ENCODE data around the gene DSCAM. TPM values are rescaled to one million over a fixed set of nuclear protein-coding genes. Genes with fewer than 3 reads are reported as not detected.

DSCAM gene
- polyA plus RNA-seq, 1 experiment = 0.10 TPM

DNA sequence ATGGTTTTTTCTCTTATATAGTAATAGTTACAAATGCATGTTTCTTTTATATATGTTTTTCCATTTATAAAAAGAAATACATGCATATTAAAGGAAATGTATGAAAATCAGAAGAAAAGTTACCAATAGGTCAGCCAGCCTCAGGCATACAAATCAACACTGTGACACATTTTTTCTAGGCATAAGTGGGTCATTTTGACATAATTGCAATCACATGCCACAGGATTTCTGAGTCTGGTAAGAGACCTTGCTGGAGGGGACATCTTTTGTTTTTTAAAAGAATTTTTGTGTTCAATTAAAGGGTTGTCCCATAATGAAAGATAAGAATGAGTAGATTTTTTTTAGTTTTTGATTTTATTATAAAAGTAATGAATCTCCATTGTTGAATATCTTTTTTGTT, 506.6 kb downstream of the DSCAM start:
- no peak for DNase-seq (ENCODE audit: low read depth)

DNA sequence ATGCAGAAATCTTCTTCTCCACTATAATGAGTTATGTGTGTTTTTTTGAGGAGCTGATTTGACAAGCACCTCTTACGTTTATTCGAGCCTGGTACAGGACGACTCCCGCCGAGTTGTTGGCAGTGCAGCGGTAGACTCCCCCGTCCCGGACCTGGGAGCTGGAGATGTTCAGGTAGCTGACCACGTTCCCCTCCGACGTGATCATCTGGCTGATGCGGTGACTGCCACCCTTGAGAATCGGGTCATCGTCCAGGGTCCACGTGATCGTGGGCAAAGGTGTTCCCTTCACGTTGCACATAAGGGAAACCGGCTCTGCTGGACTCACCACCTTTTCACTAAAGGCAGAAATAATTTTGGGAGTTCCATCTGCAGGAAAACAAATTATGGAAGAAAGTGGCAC, 507.9 kb downstream of the DSCAM start:
- no peak for DNase-seq (ENCODE audit: low read depth)
- TF ChIP-seq, protein P1, sequence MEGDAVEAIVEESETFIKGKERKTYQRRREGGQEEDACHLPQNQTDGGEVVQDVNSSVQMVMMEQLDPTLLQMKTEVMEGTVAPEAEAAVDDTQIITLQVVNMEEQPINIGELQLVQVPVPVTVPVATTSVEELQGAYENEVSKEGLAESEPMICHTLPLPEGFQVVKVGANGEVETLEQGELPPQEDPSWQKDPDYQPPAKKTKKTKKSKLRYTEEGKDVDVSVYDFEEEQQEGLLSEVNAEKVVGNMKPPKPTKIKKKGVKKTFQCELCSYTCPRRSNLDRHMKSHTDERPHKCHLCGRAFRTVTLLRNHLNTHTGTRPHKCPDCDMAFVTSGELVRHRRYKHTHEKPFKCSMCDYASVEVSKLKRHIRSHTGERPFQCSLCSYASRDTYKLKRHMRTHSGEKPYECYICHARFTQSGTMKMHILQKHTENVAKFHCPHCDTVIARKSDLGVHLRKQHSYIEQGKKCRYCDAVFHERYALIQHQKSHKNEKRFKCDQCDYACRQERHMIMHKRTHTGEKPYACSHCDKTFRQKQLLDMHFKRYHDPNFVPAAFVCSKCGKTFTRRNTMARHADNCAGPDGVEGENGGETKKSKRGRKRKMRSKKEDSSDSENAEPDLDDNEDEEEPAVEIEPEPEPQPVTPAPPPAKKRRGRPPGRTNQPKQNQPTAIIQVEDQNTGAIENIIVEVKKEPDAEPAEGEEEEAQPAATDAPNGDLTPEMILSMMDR (IDR thresholded peaks at IDR 0.05; ENCODE audit: insufficient read depth, low read depth, low read length) = no peak
- POLR2A ChIA-PET = no interaction called here
- Histone ChIP-seq H3K36me3 (ENCODE audit: control insufficient read depth, insufficient read depth, low read length) (no peaks in the 10 kb centered on the region), H3K4me3 (ENCODE audit: low read depth, low read length) (no peak overlapping the region), H3K27me3 (ENCODE audit: control insufficient read depth, insufficient read depth, low read length) (no peaks in the 10 kb centered on the region)
- CTCF ChIA-PET = no interaction called here

More for the DNA sequence above, 506.6 kb downstream of the DSCAM start:
- Histone ChIP-seq H3K36me3 (ENCODE audit: control insufficient read depth, insufficient read depth, low read length) (no peaks in the 10 kb centered on the region), H3K4me3 (ENCODE audit: low read depth, low read length) (no peak overlapping the region), H3K27me3 (ENCODE audit: control insufficient read depth, insufficient read depth, low read length) (no peaks in the 10 kb centered on the region)
- CTCF ChIA-PET = no interaction called here
- POLR2A ChIA-PET = no interaction called here
- TF ChIP-seq, protein P1 (IDR thresholded peaks at IDR 0.05; ENCODE audit: insufficient read depth, low read depth, low read length) = no peak

DNA sequence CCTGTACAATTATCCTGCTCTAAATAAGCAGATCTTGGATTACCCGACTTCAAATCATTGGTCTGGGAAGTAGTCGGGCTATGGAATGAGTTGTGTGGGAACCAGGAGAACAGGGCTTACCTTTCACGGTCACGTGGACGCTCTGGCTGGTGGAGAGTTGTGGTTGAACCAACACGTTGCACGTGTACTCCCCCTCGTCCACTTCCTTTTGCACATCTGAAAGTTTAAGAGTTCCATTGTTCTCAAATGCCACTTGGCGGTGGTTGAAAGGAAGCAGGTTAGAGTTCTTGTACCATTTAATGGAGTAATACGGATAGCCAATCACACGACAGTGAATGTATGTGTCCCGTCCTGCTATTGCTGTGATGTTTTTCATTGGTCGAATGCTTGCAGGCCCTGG, 509.0 kb downstream of the DSCAM start:
- DNase-seq (ENCODE audit: low read depth) = no peak
- ChIA-PET POLR2A (no interaction called here), CTCF (no interaction called here)
- no peaks in the 10 kb centered on the region for H3K27me3 ChIP-seq (ENCODE audit: control insufficient read depth, insufficient read depth, low read length)
- TF ChIP-seq, protein P1 (IDR thresholded peaks at IDR 0.05; ENCODE audit: insufficient read depth, low read depth, low read length) = no peak
- H3K4me3 ChIP-seq (ENCODE audit: low read depth, low read length) = no peak overlapping the region
- H3K36me3 ChIP-seq (ENCODE audit: control insufficient read depth, insufficient read depth, low read length) = no peaks in the 10 kb centered on the region

DNA sequence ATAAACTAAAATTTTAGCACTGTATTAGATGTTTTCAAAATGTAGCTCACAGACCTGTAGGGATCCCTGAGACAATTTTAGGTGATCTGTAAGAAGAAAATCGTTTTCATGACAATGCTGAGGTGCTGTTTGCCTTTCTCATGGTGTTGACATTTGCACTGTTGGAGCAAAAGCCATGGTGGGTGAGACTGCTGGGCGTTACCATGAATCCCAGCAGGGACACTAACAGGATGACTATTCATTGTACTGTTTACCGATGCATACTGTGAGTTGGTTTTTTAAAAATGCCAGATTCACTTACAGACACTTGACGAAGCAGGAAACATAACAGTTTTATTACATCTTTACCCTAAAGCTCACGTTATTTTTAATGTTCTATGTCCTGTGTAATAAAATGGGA, 511.3 kb downstream of the DSCAM start:
- no peaks in the 10 kb centered on the region for H3K36me3 ChIP-seq (ENCODE audit: control insufficient read depth, insufficient read depth, low read length)
- CTCF ChIA-PET = no interaction called here

DNA sequence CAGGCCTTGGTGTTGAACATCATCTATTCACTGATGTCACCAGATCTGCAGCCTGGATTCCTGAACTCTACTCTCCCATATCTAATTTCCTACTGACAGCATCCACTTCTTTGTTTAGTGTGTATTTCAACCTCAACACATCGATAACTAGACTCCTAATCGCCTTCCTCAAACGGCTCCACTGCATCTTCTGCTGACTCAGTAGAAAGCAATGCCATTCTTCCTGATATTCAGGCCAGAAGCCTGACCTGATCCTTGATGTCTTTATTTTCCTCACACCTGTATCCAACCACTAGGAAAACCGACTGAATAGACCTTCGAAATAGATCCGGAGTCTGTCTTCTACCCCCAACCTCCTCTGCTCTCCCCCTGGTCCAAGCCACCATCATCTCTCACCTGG, 512.8 kb downstream of the DSCAM start:
- Histone ChIP-seq H3K36me3 (ENCODE audit: control insufficient read depth, insufficient read depth, low read length) (no peaks in the 10 kb centered on the region), H3K4me3 (ENCODE audit: low read depth, low read length) (no peak overlapping the region), H3K27me3 (ENCODE audit: control insufficient read depth, insufficient read depth, low read length) (no peaks in the 10 kb centered on the region)
- no peak for DNase-seq (ENCODE audit: low read depth)
- ChIA-PET CTCF (no interaction called here), POLR2A (no interaction called here)
- TF ChIP-seq, protein P1 (IDR thresholded peaks at IDR 0.05; ENCODE audit: insufficient read depth, low read depth, low read length) = no peak

More for the DNA sequence above, 511.3 kb downstream of the DSCAM start:
- Histone ChIP-seq H3K27me3 (ENCODE audit: control insufficient read depth, insufficient read depth, low read length) (no peaks in the 10 kb centered on the region), H3K4me3 (ENCODE audit: low read depth, low read length) (no peak overlapping the region)
- TF ChIP-seq, protein P1 (IDR thresholded peaks at IDR 0.05; ENCODE audit: insufficient read depth, low read depth, low read length) = no peak
- DNase-seq (ENCODE audit: low read depth) = no peak
- POLR2A ChIA-PET = no interaction called here
